Measurements from ENCODE around the gene CELA3A.
A peak's percentile ranks its signal among the peaks of the same experiment; 100 is the strongest.
"Not testable (repeated sequence)": the region's sequence is repeated elsewhere in the genome, so short reads cannot be mapped to it uniquely, and the experiment has no call there.

CELA3A gene

GRCh38 chr1:21961337-21961736, 40.1 kb upstream of the CELA3A start:
- H3K27ac Mint-ChIP-seq: no peak overlapping the region
- H3K9me3 Mint-ChIP-seq: no peaks in the 10 kb centered on the region
- H3K36me3 Mint-ChIP-seq (ENCODE audit: low read depth): no peaks in the 10 kb centered on the region
- H3K27me3 Mint-ChIP-seq (ENCODE audit: low read depth): no peaks in the 10 kb centered on the region
- H3K4me3 Mint-ChIP-seq: no peak overlapping the region
- TF ChIP-seq, protein P1, sequence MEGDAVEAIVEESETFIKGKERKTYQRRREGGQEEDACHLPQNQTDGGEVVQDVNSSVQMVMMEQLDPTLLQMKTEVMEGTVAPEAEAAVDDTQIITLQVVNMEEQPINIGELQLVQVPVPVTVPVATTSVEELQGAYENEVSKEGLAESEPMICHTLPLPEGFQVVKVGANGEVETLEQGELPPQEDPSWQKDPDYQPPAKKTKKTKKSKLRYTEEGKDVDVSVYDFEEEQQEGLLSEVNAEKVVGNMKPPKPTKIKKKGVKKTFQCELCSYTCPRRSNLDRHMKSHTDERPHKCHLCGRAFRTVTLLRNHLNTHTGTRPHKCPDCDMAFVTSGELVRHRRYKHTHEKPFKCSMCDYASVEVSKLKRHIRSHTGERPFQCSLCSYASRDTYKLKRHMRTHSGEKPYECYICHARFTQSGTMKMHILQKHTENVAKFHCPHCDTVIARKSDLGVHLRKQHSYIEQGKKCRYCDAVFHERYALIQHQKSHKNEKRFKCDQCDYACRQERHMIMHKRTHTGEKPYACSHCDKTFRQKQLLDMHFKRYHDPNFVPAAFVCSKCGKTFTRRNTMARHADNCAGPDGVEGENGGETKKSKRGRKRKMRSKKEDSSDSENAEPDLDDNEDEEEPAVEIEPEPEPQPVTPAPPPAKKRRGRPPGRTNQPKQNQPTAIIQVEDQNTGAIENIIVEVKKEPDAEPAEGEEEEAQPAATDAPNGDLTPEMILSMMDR (IDR thresholded peaks at IDR 0.05; ENCODE audit: unreplicated experiment in 3 of 3): no peak
- H3K4me1 Mint-ChIP-seq: peaks cover 25% of the 10 kb centered on the region

DNA sequence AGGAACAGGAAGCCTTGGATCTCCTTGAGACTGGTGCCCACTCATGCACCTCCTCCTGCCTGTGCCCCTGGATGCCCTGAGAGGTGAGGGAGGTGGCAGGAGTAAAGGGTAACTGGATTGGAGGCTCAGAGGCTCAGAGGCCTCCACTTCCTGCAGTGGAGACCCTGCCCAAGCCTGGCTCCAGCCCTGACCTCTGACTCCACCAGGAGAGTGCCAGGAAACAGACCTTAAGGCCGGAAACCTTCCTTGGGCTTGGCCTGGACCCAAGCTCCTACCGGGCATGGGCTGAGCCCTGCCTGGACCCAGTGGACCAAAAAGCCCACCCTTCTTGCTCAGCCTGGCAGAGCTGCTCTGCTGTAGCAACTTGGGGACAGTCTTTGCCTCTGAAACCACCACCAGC, 39.7 kb upstream of the CELA3A start:
- Mint-ChIP-seq H3K4me1 (peaks cover 21% of the 10 kb centered on the region), H3K4me3 (no peak overlapping the region), H3K27ac (no peak overlapping the region), H3K27me3 (ENCODE audit: low read depth) (no peaks in the 10 kb centered on the region), H3K36me3 (ENCODE audit: low read depth) (no peaks in the 10 kb centered on the region), H3K9me3 (no peaks in the 10 kb centered on the region)
- TF ChIP-seq, protein P1 (IDR thresholded peaks at IDR 0.05; ENCODE audit: unreplicated experiment in 3 of 3): no peak

DNA sequence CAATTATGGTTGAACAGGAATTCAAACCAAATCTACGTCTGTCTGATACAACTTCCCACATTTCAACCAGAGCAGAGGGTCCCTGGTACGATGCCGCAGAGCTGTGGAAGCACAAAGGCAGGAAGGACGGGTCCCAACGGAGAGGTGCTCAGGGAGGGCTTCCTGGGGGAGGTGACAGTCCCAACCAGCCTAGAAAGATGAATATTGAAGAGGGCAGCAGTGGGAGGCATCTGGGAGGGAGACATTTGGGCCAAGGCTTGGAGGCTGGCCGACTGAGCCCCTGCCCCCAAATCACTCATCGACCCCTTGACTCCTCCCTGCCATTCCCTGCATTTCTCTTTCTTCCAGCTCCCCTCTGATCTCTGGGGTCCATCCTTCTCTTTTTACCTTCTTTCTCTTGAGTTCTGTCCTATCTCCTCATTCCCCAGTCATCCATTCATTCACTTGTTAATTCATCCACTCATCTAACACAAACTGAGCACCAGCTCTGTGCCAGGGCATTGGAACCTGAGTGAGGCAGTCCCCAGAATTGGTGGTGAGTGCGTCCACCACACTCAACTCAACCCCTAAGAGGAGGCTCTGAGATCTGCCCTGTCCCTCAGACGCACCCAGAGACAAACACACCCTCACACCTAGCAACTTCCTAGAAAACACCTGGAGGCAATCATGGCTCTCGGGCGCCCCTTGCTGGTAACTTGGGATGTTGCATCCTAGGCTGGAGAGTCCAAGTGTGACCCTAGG, 37.8 kb upstream of the CELA3A start:
- Mint-ChIP-seq H3K27me3 (ENCODE audit: low read depth) (no peaks in the 10 kb centered on the region), H3K4me1 (peaks cover 4% of the 10 kb centered on the region), H3K27ac (peak overlapping the region in 2 of 3 experiments; percentile 5 to 75), H3K9me3 (no peaks in the 10 kb centered on the region), H3K4me3 (no peak overlapping the region), H3K36me3 (ENCODE audit: low read depth) (no peaks in the 10 kb centered on the region)
- TF ChIP-seq, protein P1 (IDR thresholded peaks at IDR 0.05; ENCODE audit: unreplicated experiment in 3 of 3): peak; percentile 83 to 90 (median 84)

DNA sequence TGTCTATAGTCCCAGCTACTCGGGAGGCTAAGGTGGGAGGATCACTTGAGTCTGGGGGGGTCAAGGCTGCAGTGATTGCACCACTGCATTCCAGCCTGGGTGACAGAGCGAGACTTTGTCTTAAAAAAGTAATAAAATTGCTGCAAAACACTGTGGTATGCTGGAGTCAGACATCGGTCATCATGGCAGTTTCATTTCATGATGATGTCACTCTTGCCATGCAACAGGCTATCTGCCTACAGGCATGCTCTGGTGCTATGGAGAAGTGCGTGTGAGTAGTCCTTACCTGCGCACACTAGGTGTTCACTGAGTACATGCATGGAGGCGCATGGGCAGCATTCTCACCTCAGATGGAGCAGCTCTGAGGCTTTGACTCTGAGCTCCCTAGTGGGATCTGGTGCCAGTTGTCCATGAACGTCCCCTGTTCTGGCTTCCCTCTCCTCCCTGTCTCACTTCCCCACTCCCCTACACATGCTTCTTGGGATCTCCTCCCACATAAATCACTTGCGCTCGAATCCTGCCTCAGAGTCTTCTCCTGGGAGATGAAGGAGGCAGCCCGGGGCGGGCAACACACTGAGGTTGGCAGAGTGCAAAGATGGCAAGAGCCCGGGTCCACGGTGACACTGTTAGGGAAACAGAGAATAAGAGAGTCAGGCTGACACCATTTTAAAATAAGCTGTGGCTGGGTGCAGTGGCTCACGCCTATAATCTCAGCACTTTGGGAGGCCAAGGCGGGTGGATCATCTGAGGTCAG, 35.0 kb upstream of the CELA3A start:
- Mint-ChIP-seq H3K4me1 (peaks cover 4% of the 10 kb centered on the region), H3K27me3 (ENCODE audit: low read depth) (no peaks in the 10 kb centered on the region), H3K4me3 (no peak overlapping the region), H3K27ac (no peak overlapping the region), H3K9me3 (no peaks in the 10 kb centered on the region), H3K36me3 (ENCODE audit: low read depth) (no peaks in the 10 kb centered on the region)
- TF ChIP-seq, protein P1 (IDR thresholded peaks at IDR 0.05; ENCODE audit: unreplicated experiment in 3 of 3): no peak

GRCh38 chr1:21967216-21967615, 34.2 kb upstream of the CELA3A start:
- H3K27me3 Mint-ChIP-seq (ENCODE audit: low read depth); H3K4me3 Mint-ChIP-seq; H3K9me3 Mint-ChIP-seq; H3K36me3 Mint-ChIP-seq (ENCODE audit: low read depth); H3K27ac Mint-ChIP-seq; H3K4me1 Mint-ChIP-seq: not testable (repeated sequence)

DNA sequence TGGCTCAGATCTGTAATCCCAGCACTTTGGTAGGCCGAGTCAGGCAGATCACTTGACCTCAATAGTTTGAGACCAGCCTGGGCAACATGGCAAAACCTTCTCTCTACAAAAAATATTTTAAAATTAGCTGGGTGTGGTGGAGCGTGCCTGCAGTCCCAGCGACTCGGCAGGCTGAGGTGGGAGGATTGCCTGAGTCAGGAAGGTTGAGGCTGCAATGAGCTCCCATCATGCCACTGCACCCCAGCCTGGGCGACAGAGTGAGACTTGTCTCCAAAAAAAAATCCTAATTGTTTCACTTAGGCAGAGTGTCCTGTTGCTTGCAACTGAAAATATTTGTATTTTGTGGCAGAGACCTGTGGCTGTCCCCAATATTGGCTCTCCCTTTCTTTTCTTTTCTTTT, 32.4 kb upstream of the CELA3A start:
- H3K27ac Mint-ChIP-seq; H3K27me3 Mint-ChIP-seq (ENCODE audit: low read depth); H3K9me3 Mint-ChIP-seq; H3K4me1 Mint-ChIP-seq; H3K36me3 Mint-ChIP-seq (ENCODE audit: low read depth); H3K4me3 Mint-ChIP-seq: not testable (repeated sequence)

GRCh38 chr1:21970523-21970922, 30.9 kb upstream of the CELA3A start:
- not testable (repeated sequence) for H3K9me3 Mint-ChIP-seq; H3K4me1 Mint-ChIP-seq; H3K4me3 Mint-ChIP-seq; H3K27me3 Mint-ChIP-seq (ENCODE audit: low read depth); H3K27ac Mint-ChIP-seq; H3K36me3 Mint-ChIP-seq (ENCODE audit: low read depth)

DNA sequence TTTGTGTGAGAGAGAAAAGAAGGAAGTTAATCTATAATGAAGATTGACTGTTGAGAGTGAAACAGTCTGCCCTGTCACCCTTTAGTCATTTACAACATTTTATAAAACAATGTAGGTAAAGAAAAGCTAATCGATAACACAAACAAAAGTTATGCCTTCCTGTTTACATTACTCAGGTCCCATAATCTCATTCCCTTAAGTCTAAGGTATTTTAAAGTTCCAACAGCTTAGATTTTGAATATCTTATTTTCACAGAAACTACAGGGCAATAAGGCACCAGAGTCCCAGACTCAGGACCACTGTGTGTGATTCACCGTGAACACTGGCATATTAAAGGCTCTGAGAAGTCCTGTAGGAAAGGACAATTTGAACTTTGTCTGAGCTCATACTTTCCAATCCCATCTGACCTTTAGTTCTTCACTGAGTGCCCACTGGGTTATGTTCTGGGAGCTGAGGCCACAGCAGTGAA, 28.4 kb upstream of the CELA3A start:
- peak overlapping the region in 2 of 3 experiments; percentile 17 to 30 for H3K27ac Mint-ChIP-seq
- H3K9me3 Mint-ChIP-seq; H3K36me3 Mint-ChIP-seq (ENCODE audit: low read depth); H3K4me3 Mint-ChIP-seq; H3K4me1 Mint-ChIP-seq: not testable (repeated sequence)
- peaks cover 11% of the 10 kb centered on the region for H3K27me3 Mint-ChIP-seq (ENCODE audit: low read depth)

DNA sequence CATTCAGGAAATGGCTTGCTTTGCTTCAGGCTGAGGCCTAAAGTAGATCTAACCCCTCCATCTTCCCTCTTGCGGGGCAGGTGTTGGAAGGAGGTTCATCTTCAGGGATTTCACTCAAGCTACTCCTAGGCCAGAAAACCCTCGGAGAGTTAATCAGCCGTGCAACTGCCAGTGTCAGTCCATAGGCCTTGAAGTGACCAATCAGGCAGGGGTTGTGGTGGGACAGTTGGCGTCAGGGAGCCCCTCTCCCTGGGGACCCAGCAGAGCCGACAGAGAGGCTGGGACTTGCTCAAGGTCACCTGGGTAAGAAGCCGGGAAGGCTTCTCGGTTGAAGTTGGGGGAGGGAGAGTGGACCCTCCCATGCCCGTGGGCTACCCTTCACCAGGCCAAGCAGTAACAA, 27.5 kb upstream of the CELA3A start:
- not testable (repeated sequence) for H3K36me3 Mint-ChIP-seq (ENCODE audit: low read depth); H3K4me1 Mint-ChIP-seq; H3K9me3 Mint-ChIP-seq; H3K4me3 Mint-ChIP-seq
- peaks cover 11% of the 10 kb centered on the region for H3K27me3 Mint-ChIP-seq (ENCODE audit: low read depth)
- peak overlapping the region; percentile 17 to 59 (median 30) for H3K27ac Mint-ChIP-seq

DNA sequence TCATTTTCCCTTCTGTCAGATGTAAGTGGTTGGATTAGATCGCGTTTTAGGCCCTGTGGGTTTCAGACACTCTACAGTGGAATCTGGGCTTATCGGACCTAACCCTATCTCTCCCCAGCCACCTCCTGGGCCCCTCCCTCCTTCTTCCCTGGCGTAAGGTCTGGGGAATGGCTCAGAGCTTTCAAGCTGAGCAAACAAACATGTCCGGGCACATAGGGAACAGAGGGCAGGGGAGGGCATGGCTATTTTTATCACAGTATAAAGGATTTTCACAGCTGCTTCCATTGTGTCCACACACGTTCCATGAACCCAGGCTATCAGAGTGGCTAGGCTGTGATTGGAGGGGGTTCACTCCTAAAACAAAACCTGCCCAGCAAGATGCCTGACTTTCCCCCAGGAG, 26.8 kb upstream of the CELA3A start:
- not testable (repeated sequence) for H3K36me3 Mint-ChIP-seq (ENCODE audit: low read depth); H3K27ac Mint-ChIP-seq; H3K9me3 Mint-ChIP-seq; H3K4me3 Mint-ChIP-seq; H3K4me1 Mint-ChIP-seq
- H3K27me3 Mint-ChIP-seq (ENCODE audit: low read depth): peaks cover 11% of the 10 kb centered on the region

DNA sequence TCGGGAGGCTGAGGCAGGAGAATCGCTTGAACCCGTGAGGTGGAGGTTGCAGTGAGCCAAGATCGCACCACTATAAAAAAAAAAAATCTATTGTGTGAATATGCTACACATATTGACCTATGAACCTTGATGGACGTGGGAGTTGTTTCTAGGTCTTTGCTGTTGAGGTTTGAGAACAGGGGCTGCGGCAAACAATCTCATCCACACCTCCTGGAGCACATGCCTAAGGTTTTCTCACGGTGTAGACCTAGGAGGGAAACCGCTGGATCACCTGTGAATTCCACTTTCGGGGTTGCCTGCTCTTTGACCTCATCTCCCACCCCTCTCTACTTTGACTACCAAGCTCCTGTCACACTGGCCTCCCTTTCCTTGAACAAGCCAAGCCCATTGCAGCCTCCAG, 26.2 kb upstream of the CELA3A start:
- H3K9me3 Mint-ChIP-seq; H3K27ac Mint-ChIP-seq; H3K4me3 Mint-ChIP-seq; H3K36me3 Mint-ChIP-seq (ENCODE audit: low read depth); H3K4me1 Mint-ChIP-seq: not testable (repeated sequence)
- H3K27me3 Mint-ChIP-seq (ENCODE audit: low read depth): peaks cover 11% of the 10 kb centered on the region

Measured in nephron (organoid).